ENCODE measurements around the gene SLC1A2. TPM values are rescaled to one million over a fixed set of nuclear protein-coding genes. Genes with fewer than 3 reads are reported as not detected.

The SLC1A2 gene
- total RNA-seq (under 1 TPM; 0.07 to 0.19 (median 0.12) TPM), total RNA-seq (0 to 0.42 (median 0.17) reads per million in 29 experiments)
- total RNA-seq (2013) = 0.41 TPM

DNA sequence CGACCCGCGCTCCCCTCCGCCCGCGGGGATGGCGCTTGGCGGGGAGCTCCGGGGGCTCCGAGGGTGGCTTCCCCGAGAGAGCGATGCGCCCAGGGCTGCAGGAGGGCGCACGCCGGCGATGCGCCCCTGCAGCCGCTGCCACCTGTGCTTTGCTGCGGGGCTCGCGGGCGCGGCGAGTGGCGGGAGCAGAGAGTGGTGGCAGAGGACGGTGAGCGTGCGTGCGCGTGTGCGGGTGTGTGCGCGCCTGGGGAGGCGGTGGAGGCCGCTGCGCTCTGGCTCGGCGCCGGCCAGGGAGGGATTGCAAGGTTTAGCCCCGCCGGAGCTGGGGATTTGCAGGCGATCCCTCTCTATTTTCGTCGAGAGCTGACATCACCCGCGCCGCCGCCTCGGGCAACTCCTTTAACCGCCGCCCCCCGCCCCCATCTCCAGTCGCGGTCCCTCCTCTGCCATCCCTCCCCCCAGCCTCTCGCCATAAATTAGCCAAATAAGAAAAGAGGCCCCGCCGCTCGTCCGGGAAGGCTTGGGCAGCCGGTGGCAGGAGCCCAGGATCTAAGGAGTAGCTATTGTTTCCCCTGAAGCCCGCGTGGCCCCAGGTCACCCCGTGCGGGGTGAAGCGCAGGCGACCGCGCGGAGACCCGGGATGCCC, at the start of gene SLC1A2:
Gene SLC1A2, minus strand, starts transcription at position 375 of the 646 bp plus-strand sequence. CDS start 592 bp downstream, outside the sequence.
- H3K27ac Mint-ChIP-seq = no peak within 1 kb of the TSS
- H3K4me1 Mint-ChIP-seq = peaks cover 14 to 20% (median 18%) of the 10 kb centered on the region in 3 donors
- H3K36me3 Mint-ChIP-seq = no peaks in the 10 kb centered on the region
- Histone ChIP-seq H3K36me3 (ENCODE audit: control insufficient read depth in 2 of 2, extremely low read depth in 1 of 2, insufficient read depth in 1 of 2, low read length in 1 of 2) (no peaks in the 10 kb centered on the region), H3K27me3 (replicated peaks in 1 of 2; ENCODE audit: control insufficient read depth in 2 of 2, extremely low read depth in 1 of 2, insufficient read depth in 2 of 2, low read length in 1 of 2) (peaks cover 18 to 39% of the 10 kb centered on the region in 2 experiments), H3K9me3 (no peaks in the 10 kb centered on the region), H3K4me3 (ENCODE audit: control insufficient read depth in 1 of 2, extremely low read depth in 1 of 2, low read length in 1 of 2) (peak within 1 kb of the TSS in 1 of 2 donors; percentile 35), H3K27ac (ENCODE audit: low read length) (no peak within 1 kb of the TSS), H3K4me1 (ENCODE audit: control insufficient read depth in 1 of 2, extremely low read depth in 1 of 2, insufficient read depth in 2 of 2, low read length in 2 of 2) (peaks cover 0 to 23% of the 10 kb centered on the region in 2 experiments)
- H3K4me3 Mint-ChIP-seq = peak within 1 kb of the TSS; percentile 64 to 71 (median 71)
- ChIA-PET CTCF (interaction anchor here in 1 of 2 donors (0.6 kb wide), 1 partner anchor 1081 kb away, joined by 3 read pairs; no protein-coding TSS in a partner anchor), POLR2A (no interaction called here)
- peaks cover 73 to 80% of the 10 kb centered on the region in 2 donors for H3K27me3 Mint-ChIP-seq
- DNase-seq (no peak), ATAC-seq (replicated peaks in 1 of 4) (peak in 2 of 4 experiments; percentile 12 to 38)
- WGBS (ENCODE audit: insufficient coverage) = 2% methylated on average over 69 of the region's 71 CpGs
- H3K9me3 Mint-ChIP-seq = no peaks in the 10 kb centered on the region

DNA sequence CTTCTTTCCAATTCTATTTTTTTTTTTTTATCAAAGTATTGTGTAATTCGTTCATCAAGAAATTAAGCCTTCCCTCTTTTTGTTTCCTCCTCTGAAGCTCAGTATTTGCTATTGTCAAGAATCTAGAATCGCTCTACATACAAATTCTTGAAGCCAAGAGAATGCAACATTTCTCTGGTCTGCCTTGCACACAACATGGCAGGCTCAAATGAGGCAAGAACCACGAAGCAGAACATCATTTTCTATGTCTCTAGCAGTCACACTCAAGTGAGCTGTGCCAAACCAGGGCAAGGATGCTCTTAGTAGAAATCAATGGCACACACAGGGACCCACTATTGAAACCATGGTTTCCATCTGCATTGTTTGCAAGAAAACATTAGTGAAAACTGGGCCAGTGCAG, 46.7 kb upstream of the SLC1A2 start:
- peaks cover 28 to 40% of the 10 kb centered on the region in 2 donors for H3K27me3 Mint-ChIP-seq
- CTCF ChIA-PET = no interaction called here
- 24% methylated on average over 1 of the region's 3 CpGs for WGBS (ENCODE audit: insufficient coverage)
- H3K36me3 ChIP-seq (ENCODE audit: control insufficient read depth in 2 of 2, extremely low read depth in 1 of 2, insufficient read depth in 1 of 2, low read length in 1 of 2) = no peaks in the 10 kb centered on the region
- H3K27ac Mint-ChIP-seq = no peak overlapping the region
- no peaks in the 10 kb centered on the region for H3K36me3 Mint-ChIP-seq
- H3K27me3 ChIP-seq (replicated peaks in 1 of 2; ENCODE audit: control insufficient read depth in 2 of 2, extremely low read depth in 1 of 2, insufficient read depth in 2 of 2, low read length in 1 of 2) = peaks cover 0 to 20% of the 10 kb centered on the region in 2 experiments
- no peaks in the 10 kb centered on the region for H3K4me1 ChIP-seq (ENCODE audit: control insufficient read depth in 1 of 2, extremely low read depth in 1 of 2, insufficient read depth in 2 of 2, low read length in 2 of 2)
- no peak overlapping the region for H3K4me3 Mint-ChIP-seq
- H3K4me1 Mint-ChIP-seq = no peaks in the 10 kb centered on the region
- ATAC-seq (replicated peaks in 1 of 4) (no peak), DNase-seq (no peak)
- H3K9me3 Mint-ChIP-seq = no peaks in the 10 kb centered on the region
- no peaks in the 10 kb centered on the region for H3K9me3 ChIP-seq
- H3K27ac ChIP-seq (ENCODE audit: low read length) = no peak overlapping the region
- POLR2A ChIA-PET = no interaction called here
- H3K4me3 ChIP-seq (ENCODE audit: control insufficient read depth in 1 of 2, extremely low read depth in 1 of 2, low read length in 1 of 2) = no peak overlapping the region

DNA sequence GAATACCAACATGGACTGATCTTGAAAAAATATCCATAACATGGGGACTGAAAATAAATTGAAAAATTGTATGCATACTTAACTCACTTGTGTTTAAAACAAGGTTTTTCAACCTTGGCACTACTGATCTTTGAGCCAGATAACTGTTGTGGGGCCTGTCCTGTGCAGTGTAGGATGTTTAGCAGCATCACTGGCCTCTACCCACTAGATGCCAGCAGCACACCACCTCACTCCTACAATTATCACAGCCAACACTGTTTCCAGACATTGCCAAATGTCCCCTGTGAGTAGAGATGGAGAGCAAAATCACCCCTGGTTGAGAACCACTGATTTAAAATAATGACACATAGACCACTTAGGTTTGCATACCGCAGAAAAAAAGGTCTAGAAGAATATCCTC, 45.0 kb upstream of the SLC1A2 start:
- Mint-ChIP-seq H3K4me3 (no peak overlapping the region), H3K27ac (no peak overlapping the region), H3K27me3 (peaks cover 25 to 32% of the 10 kb centered on the region in 2 donors), H3K36me3 (no peaks in the 10 kb centered on the region), H3K4me1 (no peaks in the 10 kb centered on the region), H3K9me3 (no peaks in the 10 kb centered on the region)
- no peaks in the 10 kb centered on the region for H3K36me3 ChIP-seq (ENCODE audit: control insufficient read depth in 2 of 2, extremely low read depth in 1 of 2, insufficient read depth in 1 of 2, low read length in 1 of 2)
- H3K4me3 ChIP-seq (ENCODE audit: control insufficient read depth in 1 of 2, extremely low read depth in 1 of 2, low read length in 1 of 2) = no peak overlapping the region
- H3K4me1 ChIP-seq (ENCODE audit: control insufficient read depth in 1 of 2, extremely low read depth in 1 of 2, insufficient read depth in 2 of 2, low read length in 2 of 2) = no peaks in the 10 kb centered on the region
- no CpG with 5 or more reads among the region's 1 CpG for WGBS (ENCODE audit: insufficient coverage)
- H3K27ac ChIP-seq (ENCODE audit: low read length) = no peak overlapping the region
- peaks cover 0 to 13% of the 10 kb centered on the region in 2 experiments for H3K27me3 ChIP-seq (replicated peaks in 1 of 2; ENCODE audit: control insufficient read depth in 2 of 2, extremely low read depth in 1 of 2, insufficient read depth in 2 of 2, low read length in 1 of 2)
- ATAC-seq (replicated peaks in 1 of 4) (no peak), DNase-seq (no peak)
- H3K9me3 ChIP-seq = no peaks in the 10 kb centered on the region
- ChIA-PET CTCF (no interaction called here), POLR2A (no interaction called here)

DNA sequence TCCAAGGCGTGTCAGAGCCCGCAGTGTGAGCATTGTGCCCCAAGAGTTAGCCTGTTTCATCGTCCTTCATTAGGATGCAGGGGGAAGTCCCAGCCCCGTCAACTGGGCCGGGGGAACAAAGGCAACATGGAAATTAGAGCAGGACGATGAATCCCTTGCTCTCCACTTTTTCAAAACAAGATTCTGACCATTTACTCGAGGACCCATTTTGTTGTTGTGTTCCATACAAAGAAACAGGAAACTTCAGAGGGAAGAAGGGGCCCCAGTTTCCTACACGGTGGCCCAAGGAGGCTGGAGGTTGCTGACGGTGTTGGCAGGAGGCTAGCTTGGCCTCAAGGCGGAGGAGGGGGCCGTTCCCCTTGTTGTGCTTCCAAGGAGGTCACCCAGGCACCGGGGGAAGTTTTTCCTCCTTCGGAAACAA, 44.0 kb upstream of the SLC1A2 start:
- ChIA-PET POLR2A (no interaction called here), CTCF (no interaction called here)
- no peaks in the 10 kb centered on the region for H3K36me3 ChIP-seq (ENCODE audit: control insufficient read depth in 2 of 2, extremely low read depth in 1 of 2, insufficient read depth in 1 of 2, low read length in 1 of 2)
- H3K27ac ChIP-seq (ENCODE audit: low read length) = no peak overlapping the region
- peaks cover 0 to 11% of the 10 kb centered on the region in 2 experiments for H3K27me3 ChIP-seq (replicated peaks in 1 of 2; ENCODE audit: control insufficient read depth in 2 of 2, extremely low read depth in 1 of 2, insufficient read depth in 2 of 2, low read length in 1 of 2)
- no peak overlapping the region for H3K4me3 ChIP-seq (ENCODE audit: control insufficient read depth in 1 of 2, extremely low read depth in 1 of 2, low read length in 1 of 2)
- Mint-ChIP-seq H3K4me3 (no peak overlapping the region), H3K4me1 (no peaks in the 10 kb centered on the region), H3K27me3 (peaks cover 21 to 34% of the 10 kb centered on the region in 2 donors), H3K36me3 (no peaks in the 10 kb centered on the region), H3K27ac (no peak overlapping the region), H3K9me3 (no peaks in the 10 kb centered on the region)
- DNase-seq = no peak
- no peaks in the 10 kb centered on the region for H3K9me3 ChIP-seq
- H3K4me1 ChIP-seq (ENCODE audit: control insufficient read depth in 1 of 2, extremely low read depth in 1 of 2, insufficient read depth in 2 of 2, low read length in 2 of 2) = no peaks in the 10 kb centered on the region
- WGBS (ENCODE audit: insufficient coverage) = 71% methylated on average over 9 of the region's 13 CpGs
- ATAC-seq (replicated peaks in 1 of 4) = no peak

DNA sequence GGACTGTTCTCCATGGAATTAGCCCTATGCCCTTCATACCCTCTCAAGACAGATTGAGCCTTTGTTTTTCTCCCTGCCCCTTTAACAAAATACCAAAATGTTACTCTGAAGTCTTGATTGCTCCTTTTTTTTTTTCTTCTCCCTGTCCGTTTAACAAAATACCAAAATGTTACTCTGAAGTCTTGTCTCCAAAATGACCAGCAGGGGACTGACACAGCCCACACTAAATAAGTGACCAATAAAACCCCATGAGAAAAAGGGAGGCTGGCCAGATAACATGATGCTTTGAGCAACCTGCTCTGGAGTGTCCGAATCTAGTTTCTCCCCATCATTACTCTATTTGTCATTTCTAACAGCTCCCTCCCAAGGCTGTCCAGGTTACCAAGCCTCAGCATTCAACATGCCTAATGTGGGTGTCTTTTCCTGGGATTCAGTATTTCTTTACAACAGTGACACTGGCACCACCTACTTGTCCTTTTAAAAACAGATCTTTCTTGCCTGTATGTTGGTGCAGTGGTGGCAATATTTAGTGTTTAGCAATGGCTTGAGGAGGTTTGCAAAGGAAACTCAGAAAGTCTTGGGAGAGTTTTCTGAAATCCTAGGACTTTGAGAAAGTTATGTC, 42.7 kb upstream of the SLC1A2 start:
- H3K4me3 ChIP-seq (ENCODE audit: control insufficient read depth in 1 of 2, extremely low read depth in 1 of 2, low read length in 1 of 2) = no peak overlapping the region
- CTCF ChIA-PET = no interaction called here
- H3K9me3 ChIP-seq = no peaks in the 10 kb centered on the region
- peaks cover 2 to 10% of the 10 kb centered on the region in 2 experiments for H3K27me3 ChIP-seq (replicated peaks in 1 of 2; ENCODE audit: control insufficient read depth in 2 of 2, extremely low read depth in 1 of 2, insufficient read depth in 2 of 2, low read length in 1 of 2)
- no peak overlapping the region for H3K27ac ChIP-seq (ENCODE audit: low read length)
- Mint-ChIP-seq H3K4me3 (no peak overlapping the region), H3K27ac (no peak overlapping the region), H3K27me3 (peaks cover 16 to 27% of the 10 kb centered on the region in 2 donors), H3K4me1 (no peaks in the 10 kb centered on the region), H3K9me3 (no peaks in the 10 kb centered on the region), H3K36me3 (no peaks in the 10 kb centered on the region)
- ATAC-seq (replicated peaks in 1 of 4) = no peak
- 88% methylated on average over 1 of the region's 2 CpGs for WGBS (ENCODE audit: insufficient coverage)
- POLR2A ChIA-PET = no interaction called here
- H3K4me1 ChIP-seq (ENCODE audit: control insufficient read depth in 1 of 2, extremely low read depth in 1 of 2, insufficient read depth in 2 of 2, low read length in 2 of 2) = no peaks in the 10 kb centered on the region
- no peaks in the 10 kb centered on the region for H3K36me3 ChIP-seq (ENCODE audit: control insufficient read depth in 2 of 2, extremely low read depth in 1 of 2, insufficient read depth in 1 of 2, low read length in 1 of 2)
- DNase-seq = no peak

DNA sequence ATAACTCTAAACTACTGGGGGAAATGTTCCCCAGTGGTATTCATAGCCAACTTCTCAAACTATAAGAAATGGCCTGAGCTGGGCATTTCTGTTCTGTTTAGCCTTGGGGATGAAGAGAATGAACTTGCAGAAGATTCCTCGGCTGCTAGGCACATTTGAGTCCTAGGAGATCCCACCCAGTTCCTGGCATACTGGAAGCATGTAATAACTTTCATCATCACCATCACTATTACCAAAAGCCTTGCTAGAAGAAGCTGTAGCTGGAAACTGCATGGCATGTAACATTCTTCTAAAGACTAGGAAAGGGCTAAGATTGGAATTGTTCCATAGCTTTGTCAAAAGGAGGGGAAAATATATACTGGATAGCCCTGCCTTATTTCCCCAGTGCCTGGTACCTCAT, 40.1 kb upstream of the SLC1A2 start:
- H3K36me3 Mint-ChIP-seq = no peaks in the 10 kb centered on the region
- H3K4me1 ChIP-seq (ENCODE audit: control insufficient read depth in 1 of 2, extremely low read depth in 1 of 2, insufficient read depth in 2 of 2, low read length in 2 of 2) = no peaks in the 10 kb centered on the region
- H3K27ac Mint-ChIP-seq = no peak overlapping the region
- ChIA-PET POLR2A (no interaction called here), CTCF (interaction anchor here in 1 of 2 donors (0.6 kb wide), 1 partner anchor 1047 kb away, joined by 3 read pairs; no protein-coding TSS in a partner anchor)
- H3K4me3 Mint-ChIP-seq = no peak overlapping the region
- peaks cover 24 to 27% of the 10 kb centered on the region in 2 donors for H3K27me3 Mint-ChIP-seq
- DNase-seq = no peak
- H3K9me3 ChIP-seq = no peaks in the 10 kb centered on the region
- WGBS (ENCODE audit: insufficient coverage) = no CpG with 5 or more reads among the region's 1 CpG
- ATAC-seq (replicated peaks in 1 of 4) = no peak
- peaks cover 2 to 7% of the 10 kb centered on the region in 2 experiments for H3K27me3 ChIP-seq (replicated peaks in 1 of 2; ENCODE audit: control insufficient read depth in 2 of 2, extremely low read depth in 1 of 2, insufficient read depth in 2 of 2, low read length in 1 of 2)
- no peaks in the 10 kb centered on the region for H3K4me1 Mint-ChIP-seq
- H3K4me3 ChIP-seq (ENCODE audit: control insufficient read depth in 1 of 2, extremely low read depth in 1 of 2, low read length in 1 of 2) = no peak overlapping the region
- H3K27ac ChIP-seq (ENCODE audit: low read length) = no peak overlapping the region
- no peaks in the 10 kb centered on the region for H3K9me3 Mint-ChIP-seq
- H3K36me3 ChIP-seq (ENCODE audit: control insufficient read depth in 2 of 2, extremely low read depth in 1 of 2, insufficient read depth in 1 of 2, low read length in 1 of 2) = no peaks in the 10 kb centered on the region

Data from T-cell (primary cell).